Mucosa of rectum (tissue), 2 donors: ENCODE measurements around the gene POR.
"Not testable (repeated sequence)": the region's sequence is repeated elsewhere in the genome, so short reads cannot be mapped to it uniquely, and the experiment has no call there.

Source experiments
- H3K27ac ChIP-seq, 2 donors: one replicate each; pipeline ENCODE4 v1.7.0; 2013; ENCODE audit warnings: inconsistent platforms in 2 of 2, low read depth in 2 of 2, low read length in 2 of 2
- H3K27me3 ChIP-seq, 2 donors: one replicate each; pipeline ENCODE4 v1.7.0; 2013; ENCODE audit warnings: low read length in 2 of 2; ENCODE audit not compliant: control insufficient read depth in 2 of 2, insufficient read depth in 2 of 2
- H3K36me3 ChIP-seq, 2 donors: one replicate each; pipeline ENCODE4 v1.7.0; 2013; ENCODE audit warnings: low read length in 2 of 2; ENCODE audit not compliant: control insufficient read depth in 2 of 2, insufficient read depth in 2 of 2
- H3K4me1 ChIP-seq, 2 donors: one replicate each; pipeline ENCODE4 v1.7.0; 2013; ENCODE audit warnings: low read length in 2 of 2, mild to moderate bottlenecking in 1 of 2; ENCODE audit not compliant: control insufficient read depth in 2 of 2, insufficient read depth in 2 of 2
- H3K4me3 ChIP-seq, 2 donors: one replicate each; pipeline ENCODE4 v1.7.0; 2013; ENCODE audit warnings: low read length in 2 of 2
- H3K9ac ChIP-seq, 2 donors: one replicate each; pipeline ENCODE4 v1.7.0; 2013; ENCODE audit warnings: low read length in 2 of 2, low read depth in 1 of 2, mild to moderate bottlenecking in 1 of 2
- H3K9me3 ChIP-seq, 2 donors: one replicate each; pipeline ENCODE4 v1.7.0; 2013; ENCODE audit warnings: low read length in 2 of 2; ENCODE audit not compliant: control insufficient read depth in 2 of 2
- donor health status: healthy.
- donor health status: Normal muscosa, but diverticular disease.

POR gene

GRCh38 chr7:76020031-76020714, 105.2 kb downstream of the POR start:
- H3K9ac ChIP-seq, result no peak overlapping the region
- H3K4me3 ChIP-seq, result no peak overlapping the region
- no peaks in the 10 kb centered on the region for H3K27me3 ChIP-seq
- peaks cover 12 to 22% of the 10 kb centered on the region in 2 donors for H3K36me3 ChIP-seq
- H3K27ac ChIP-seq, result no peak overlapping the region
- no peaks in the 10 kb centered on the region for H3K9me3 ChIP-seq
- peaks cover 0 to 3% of the 10 kb centered on the region in 2 donors for H3K4me1 ChIP-seq

DNA sequence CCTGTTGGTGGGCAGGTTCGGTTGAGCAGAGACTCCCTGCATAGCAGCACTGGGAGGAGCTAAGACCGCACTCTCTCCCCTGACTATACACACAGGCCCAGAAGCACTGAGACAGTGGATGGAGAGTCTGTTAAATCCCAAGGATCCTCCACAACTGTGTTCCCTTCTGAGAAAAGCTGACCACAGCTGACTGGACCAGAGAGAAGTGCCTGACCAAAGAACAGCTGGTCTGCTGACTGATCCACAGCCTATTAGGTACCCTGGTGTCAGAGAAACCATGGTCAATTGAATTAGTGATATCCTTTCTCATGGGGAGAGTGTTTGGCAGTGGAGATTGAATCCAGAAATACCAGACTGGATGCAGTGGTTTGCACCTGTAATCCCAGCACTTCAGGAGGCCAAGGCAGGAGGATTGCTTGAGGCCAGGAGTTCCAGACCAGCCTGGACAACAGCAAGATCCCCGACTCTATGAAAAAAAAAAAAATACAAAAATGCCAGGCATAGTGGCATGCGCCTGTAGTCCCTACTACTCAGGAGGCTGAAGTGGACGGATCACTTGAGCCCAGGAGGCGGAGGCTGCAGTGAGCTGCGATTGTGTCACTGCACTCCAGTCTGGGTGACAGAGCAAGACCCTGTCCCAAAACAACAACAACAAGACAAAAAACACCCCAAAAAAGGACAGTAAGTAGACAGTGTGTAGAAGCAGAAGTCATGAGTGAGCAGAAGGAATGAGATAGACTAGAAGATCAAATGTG, 107.2 kb downstream of the POR start:
- Histone ChIP-seq H3K4me3 (no peak overlapping the region), H3K9me3 (no peaks in the 10 kb centered on the region), H3K4me1 (peaks cover 0 to 3% of the 10 kb centered on the region in 2 donors), H3K27ac (no peak overlapping the region), H3K27me3 (no peaks in the 10 kb centered on the region), H3K9ac (no peak overlapping the region), H3K36me3 (peaks cover 18 to 25% of the 10 kb centered on the region in 2 donors)

DNA sequence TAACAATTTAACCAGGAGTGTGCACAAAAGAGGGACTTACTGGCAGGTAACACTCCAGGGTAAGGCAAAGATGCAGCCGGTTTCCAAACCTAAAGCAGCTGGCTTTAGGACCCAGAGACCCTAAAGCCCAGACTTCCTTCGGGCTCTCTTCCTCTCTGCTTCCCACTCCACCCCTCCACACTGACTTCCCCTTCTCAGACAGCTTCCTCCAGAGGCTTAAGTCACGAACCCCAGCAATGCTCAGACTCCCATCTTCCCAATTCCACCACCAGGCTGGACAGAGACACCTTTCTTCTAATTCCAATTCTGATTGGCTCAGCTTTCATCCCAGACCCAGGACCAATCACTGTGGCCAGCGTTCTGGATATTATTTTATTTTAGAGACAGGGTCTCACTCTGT, 108.0 kb downstream of the POR start:
- H3K36me3 ChIP-seq, result peaks cover 18 to 25% of the 10 kb centered on the region in 2 donors
- H3K4me3 ChIP-seq, result no peak overlapping the region
- peaks cover 0 to 3% of the 10 kb centered on the region in 2 donors for H3K4me1 ChIP-seq
- no peaks in the 10 kb centered on the region for H3K27me3 ChIP-seq
- H3K9me3 ChIP-seq, result no peaks in the 10 kb centered on the region
- H3K9ac ChIP-seq, result no peak overlapping the region
- no peak overlapping the region for H3K27ac ChIP-seq

- H3K9ac ChIP-seq, H3K27me3 ChIP-seq, H3K4me1 ChIP-seq, H3K4me3 ChIP-seq, H3K27ac ChIP-seq, H3K9me3 ChIP-seq: not testable (repeated sequence)
- H3K36me3 ChIP-seq, result peaks cover 10 to 14% of the 10 kb centered on the region in 2 donors
These were observed 114.7 kb downstream of the POR start for GRCh38 chr7:76029682-76030081.

- Histone ChIP-seq H3K27ac (no peak overlapping the region), H3K9me3 (no peaks in the 10 kb centered on the region), H3K36me3 (peaks cover 4 to 11% of the 10 kb centered on the region in 2 donors), H3K9ac (no peak overlapping the region), H3K27me3 (no peaks in the 10 kb centered on the region), H3K4me1 (no peaks in the 10 kb centered on the region), H3K4me3 (no peak overlapping the region)
These were observed 117.0 kb downstream of the POR start for GRCh38 chr7:76031964-76032363.
